ENCODE results near the gene PLEKHH2.

- TF ChIP-seq EZH2 (IDR thresholded peaks at IDR 0.05; ENCODE audit: insufficient read depth, low read length) (no peak), CTCF (IDR thresholded peaks at IDR 0.05; ENCODE audit: insufficient read depth, low read depth, low read length) (no peak)
Observed at GRCh38 chr2:43675646-43676321, 38.7 kb downstream of the PLEKHH2 start.

Data from astrocyte (in vitro differentiated cells and primary cell).